DOHH2 (cell line): ENCODE measurements around the gene ABCG2.

Experiments
- EZH2phosphoT487 ChIP-seq: fragments of 200-600 bp; sonication (generic); IDR thresholded peaks from 2 replicates; pipeline ENCODE4 v1.6.1; 2017; ENCODE audit warnings: borderline replicate concordance, mild to moderate bottlenecking, antibody characterized with exemption, low read length, moderate library complexity, mixed read lengths
- TF ChIP-seq, protein P1 (sequence below): fragments of 200-600 bp; sonication (generic); IDR thresholded peaks from one replicate; pipeline ENCODE4 v1.5.1; 2014; ENCODE audit warnings: antibody characterized with exemption, mild to moderate bottlenecking, low read depth, low read length; ENCODE audit not compliant: poor library complexity, severe bottlenecking

DNA sequence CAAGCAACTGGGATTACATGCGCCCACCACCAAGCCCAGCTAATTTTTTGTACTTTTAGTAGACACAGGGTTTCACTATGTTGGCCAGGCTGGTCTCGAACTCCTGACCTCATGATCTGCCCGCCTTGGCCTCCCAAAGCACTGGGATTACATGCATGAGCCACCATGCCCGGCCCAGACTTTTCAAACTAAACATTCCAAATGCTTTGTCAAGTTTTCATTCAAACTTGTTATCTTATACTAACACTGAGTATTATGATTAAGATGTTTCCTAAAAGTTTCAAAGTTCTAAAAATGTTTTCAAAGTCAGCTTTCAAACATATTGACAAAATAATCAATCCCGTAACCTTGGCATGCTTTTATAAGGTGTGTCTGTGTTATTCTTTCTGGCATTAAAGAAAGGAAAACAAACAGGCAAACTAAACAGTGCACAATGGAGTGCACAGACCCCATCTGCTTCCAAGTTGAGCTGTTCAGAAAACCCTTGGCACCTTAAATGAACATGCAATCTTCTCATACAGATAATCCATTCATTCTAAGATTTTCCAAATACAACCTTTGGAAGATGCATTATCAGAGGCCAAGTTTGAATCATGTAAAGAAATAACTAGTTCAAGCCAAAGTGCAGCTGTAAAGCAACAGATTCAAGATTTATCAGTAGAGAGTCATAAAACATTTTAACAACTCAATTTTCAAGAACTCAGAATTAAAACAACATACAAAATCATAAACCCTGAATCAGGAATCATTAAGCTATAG lies 49.1 kb downstream of the ABCG2 start:
- TF ChIP-seq EZH2phosphoT487 = no peak
- TF ChIP-seq, protein P1, sequence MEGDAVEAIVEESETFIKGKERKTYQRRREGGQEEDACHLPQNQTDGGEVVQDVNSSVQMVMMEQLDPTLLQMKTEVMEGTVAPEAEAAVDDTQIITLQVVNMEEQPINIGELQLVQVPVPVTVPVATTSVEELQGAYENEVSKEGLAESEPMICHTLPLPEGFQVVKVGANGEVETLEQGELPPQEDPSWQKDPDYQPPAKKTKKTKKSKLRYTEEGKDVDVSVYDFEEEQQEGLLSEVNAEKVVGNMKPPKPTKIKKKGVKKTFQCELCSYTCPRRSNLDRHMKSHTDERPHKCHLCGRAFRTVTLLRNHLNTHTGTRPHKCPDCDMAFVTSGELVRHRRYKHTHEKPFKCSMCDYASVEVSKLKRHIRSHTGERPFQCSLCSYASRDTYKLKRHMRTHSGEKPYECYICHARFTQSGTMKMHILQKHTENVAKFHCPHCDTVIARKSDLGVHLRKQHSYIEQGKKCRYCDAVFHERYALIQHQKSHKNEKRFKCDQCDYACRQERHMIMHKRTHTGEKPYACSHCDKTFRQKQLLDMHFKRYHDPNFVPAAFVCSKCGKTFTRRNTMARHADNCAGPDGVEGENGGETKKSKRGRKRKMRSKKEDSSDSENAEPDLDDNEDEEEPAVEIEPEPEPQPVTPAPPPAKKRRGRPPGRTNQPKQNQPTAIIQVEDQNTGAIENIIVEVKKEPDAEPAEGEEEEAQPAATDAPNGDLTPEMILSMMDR = no peak
